ENCODE data around the gene SBK1. TPM values are rescaled to one million over a fixed set of nuclear protein-coding genes. Genes with fewer than 3 reads are reported as not detected.
"Not testable (repeated sequence)": the region's sequence is repeated elsewhere in the genome, so short reads cannot be mapped to it uniquely, and the experiment has no call there.

The SBK1 gene
- polyA plus RNA-seq, 1 donor: 3.2 TPM

DNA sequence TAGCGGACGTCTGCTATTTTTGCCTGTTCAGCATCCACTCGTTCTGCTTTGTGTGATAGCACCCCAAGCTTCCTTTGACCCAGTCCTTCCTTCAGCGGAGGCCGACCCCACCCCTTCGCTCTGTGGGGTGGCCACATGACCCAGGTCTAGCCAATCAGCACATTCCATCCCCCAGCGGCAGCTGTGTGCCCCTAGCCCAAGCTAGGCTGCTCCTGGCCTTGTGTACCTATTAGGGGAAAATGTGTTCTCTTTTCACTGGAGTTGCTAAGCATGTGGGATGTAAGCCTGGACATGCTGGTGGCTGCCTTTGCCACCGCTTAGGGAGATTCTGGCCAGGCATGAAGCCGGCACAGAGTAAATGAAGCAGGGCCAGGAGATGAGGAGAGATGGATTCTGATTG lies 37.9 kb downstream of the SBK1 start:
- not testable (repeated sequence) for H3K4me3 ChIP-seq (ENCODE audit: low read length); DNase-seq

DNA sequence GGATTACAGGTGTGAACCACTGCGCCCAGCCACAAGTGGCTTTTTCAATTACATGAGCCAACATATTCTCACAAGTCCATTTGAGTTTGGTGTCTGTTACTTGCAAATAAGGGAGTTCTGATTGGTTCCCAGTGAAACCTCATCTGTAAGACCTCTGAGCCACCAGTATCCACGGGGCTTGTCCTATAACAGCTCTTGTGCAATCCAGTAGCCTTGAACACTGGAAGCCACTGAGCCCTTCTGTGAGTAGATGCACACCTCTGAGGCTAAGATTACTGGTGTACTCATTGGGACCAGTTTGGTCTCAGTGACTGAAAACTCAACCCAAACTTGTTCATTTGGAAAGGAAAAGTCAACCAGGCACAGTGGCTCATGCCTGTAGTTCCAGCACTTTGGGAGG lies 38.7 kb downstream of the SBK1 start:
- H3K9me3 ChIP-seq (ENCODE audit: control insufficient read depth, low read depth, low read length); H3K27ac ChIP-seq (ENCODE audit: low read length); H3K4me3 ChIP-seq (ENCODE audit: low read length); H3K4me1 ChIP-seq (ENCODE audit: control insufficient read depth, insufficient read depth, low read length); H3K36me3 ChIP-seq (ENCODE audit: control insufficient read depth, insufficient read depth, low read length); DNase-seq; H3K27me3 ChIP-seq (ENCODE audit: control insufficient read depth, insufficient read depth, low read length): not testable (repeated sequence)
- no CpG with 5 or more reads among the region's 2 CpGs for WGBS (ENCODE audit: insufficient coverage, low lambda C conversion rate)

More for the DNA sequence above, 37.9 kb downstream of the SBK1 start:
- WGBS (ENCODE audit: insufficient coverage, low lambda C conversion rate): no CpG with 5 or more reads among the region's 9 CpGs
- H3K36me3 ChIP-seq (ENCODE audit: control insufficient read depth, insufficient read depth, low read length); H3K9me3 ChIP-seq (ENCODE audit: control insufficient read depth, low read depth, low read length); H3K27ac ChIP-seq (ENCODE audit: low read length); H3K4me1 ChIP-seq (ENCODE audit: control insufficient read depth, insufficient read depth, low read length); H3K27me3 ChIP-seq (ENCODE audit: control insufficient read depth, insufficient read depth, low read length): not testable (repeated sequence)

DNA sequence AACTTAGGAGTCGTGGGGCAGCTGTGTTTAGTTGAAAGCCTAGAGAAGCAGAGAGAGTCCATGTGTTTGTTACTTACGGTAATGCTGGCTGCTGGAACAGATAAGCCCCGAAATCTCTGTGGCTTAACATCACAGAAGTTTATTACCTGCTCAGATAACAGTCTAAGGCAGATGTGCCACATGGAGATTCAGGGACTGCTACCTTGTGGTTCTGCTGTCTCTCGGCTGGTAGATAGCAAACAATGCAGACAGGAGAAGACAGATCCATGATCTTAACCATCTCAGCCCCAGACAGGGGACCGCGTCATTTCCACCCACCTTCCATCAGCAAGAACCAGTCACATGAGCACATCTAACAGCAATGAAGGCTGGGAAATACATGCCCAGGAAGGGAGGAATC lies 40.3 kb downstream of the SBK1 start:
- not testable (repeated sequence) for H3K27me3 ChIP-seq (ENCODE audit: control insufficient read depth, insufficient read depth, low read length); H3K27ac ChIP-seq (ENCODE audit: low read length); H3K36me3 ChIP-seq (ENCODE audit: control insufficient read depth, insufficient read depth, low read length); DNase-seq; H3K9me3 ChIP-seq (ENCODE audit: control insufficient read depth, low read depth, low read length); H3K4me3 ChIP-seq (ENCODE audit: low read length); H3K4me1 ChIP-seq (ENCODE audit: control insufficient read depth, insufficient read depth, low read length)
- WGBS (ENCODE audit: insufficient coverage, low lambda C conversion rate): no CpG with 5 or more reads among the region's 6 CpGs

DNA sequence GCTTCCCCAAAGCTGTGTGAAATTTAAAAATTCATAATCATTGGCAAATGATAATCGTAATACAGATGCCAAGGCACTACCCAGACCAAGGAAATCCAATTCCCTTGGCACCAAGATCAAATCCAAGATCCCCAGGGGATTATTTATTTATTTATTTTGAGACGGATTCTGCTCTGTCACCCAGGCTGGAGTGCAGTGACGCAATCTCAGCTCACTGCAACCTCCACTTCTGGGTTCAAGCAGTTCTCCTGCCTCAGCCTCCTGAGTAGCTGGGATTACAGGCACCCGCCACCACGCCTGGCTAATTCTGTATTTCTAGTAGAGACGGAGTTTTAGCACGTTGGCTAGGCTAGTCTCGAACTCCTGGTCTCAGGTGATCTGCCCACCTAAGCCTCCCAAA lies 43.4 kb downstream of the SBK1 start:
- not testable (repeated sequence) for H3K36me3 ChIP-seq (ENCODE audit: control insufficient read depth, insufficient read depth, low read length); H3K4me1 ChIP-seq (ENCODE audit: control insufficient read depth, insufficient read depth, low read length); H3K9me3 ChIP-seq (ENCODE audit: control insufficient read depth, low read depth, low read length); H3K4me3 ChIP-seq (ENCODE audit: low read length); DNase-seq; H3K27me3 ChIP-seq (ENCODE audit: control insufficient read depth, insufficient read depth, low read length); H3K27ac ChIP-seq (ENCODE audit: low read length)
- no CpG with 5 or more reads among the region's 8 CpGs for WGBS (ENCODE audit: insufficient coverage, low lambda C conversion rate)

GRCh38 chr16:28336940-28337710 lies 44.8 kb downstream of the SBK1 start:
- not testable (repeated sequence) for H3K36me3 ChIP-seq (ENCODE audit: control insufficient read depth, insufficient read depth, low read length); H3K4me1 ChIP-seq (ENCODE audit: control insufficient read depth, insufficient read depth, low read length); H3K4me3 ChIP-seq (ENCODE audit: low read length); H3K27ac ChIP-seq (ENCODE audit: low read length); H3K9me3 ChIP-seq (ENCODE audit: control insufficient read depth, low read depth, low read length); H3K27me3 ChIP-seq (ENCODE audit: control insufficient read depth, insufficient read depth, low read length); DNase-seq
- no CpG with 5 or more reads among the region's 5 CpGs for WGBS (ENCODE audit: insufficient coverage, low lambda C conversion rate)

DNA sequence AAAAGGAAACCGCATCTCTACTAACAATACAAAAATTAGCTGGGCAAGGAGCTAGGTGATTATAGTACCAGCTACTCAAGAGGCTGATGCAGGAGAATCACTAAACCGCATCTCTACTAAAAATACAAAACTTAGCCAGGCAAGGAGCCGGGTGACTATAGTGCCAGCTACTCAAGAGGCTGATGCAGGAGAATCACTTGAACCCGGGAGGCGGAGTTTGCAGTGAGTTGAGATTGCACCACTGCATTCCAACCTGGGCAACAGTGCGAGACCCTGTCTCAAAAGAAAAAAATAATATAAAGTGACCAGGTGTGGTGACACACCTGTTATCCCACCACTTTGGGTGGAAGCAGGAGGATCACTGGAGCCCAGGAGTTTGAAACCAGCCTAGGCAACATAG lies 45.9 kb downstream of the SBK1 start:
- H3K4me3 ChIP-seq (ENCODE audit: low read length); H3K36me3 ChIP-seq (ENCODE audit: control insufficient read depth, insufficient read depth, low read length); H3K27me3 ChIP-seq (ENCODE audit: control insufficient read depth, insufficient read depth, low read length); DNase-seq; H3K27ac ChIP-seq (ENCODE audit: low read length); H3K4me1 ChIP-seq (ENCODE audit: control insufficient read depth, insufficient read depth, low read length); H3K9me3 ChIP-seq (ENCODE audit: control insufficient read depth, low read depth, low read length): not testable (repeated sequence)
- no CpG with 5 or more reads among the region's 6 CpGs for WGBS (ENCODE audit: insufficient coverage, low lambda C conversion rate)

DNA sequence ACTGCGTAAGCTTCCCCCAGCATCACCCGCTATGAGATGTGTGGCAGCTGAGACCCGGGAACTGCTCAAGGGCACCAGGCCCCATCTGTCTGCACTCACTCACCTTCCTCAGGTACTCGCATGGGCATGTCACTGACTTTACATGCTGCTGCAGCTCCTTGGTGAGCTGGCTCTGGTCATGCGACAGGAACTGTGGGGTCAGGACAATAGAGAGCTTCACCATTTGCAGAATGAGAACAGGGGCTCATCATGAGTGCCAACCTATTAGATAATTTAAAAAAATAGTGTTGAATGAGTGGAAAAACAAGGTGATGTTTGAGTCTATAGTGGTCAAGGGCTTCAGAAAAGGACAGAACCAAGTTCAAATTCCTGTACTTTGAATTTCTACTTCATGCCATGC lies 70.3 kb downstream of the SBK1 start:
- not testable (repeated sequence) for H3K9me3 ChIP-seq (ENCODE audit: control insufficient read depth, low read depth, low read length); H3K4me1 ChIP-seq (ENCODE audit: control insufficient read depth, insufficient read depth, low read length); DNase-seq; H3K27me3 ChIP-seq (ENCODE audit: control insufficient read depth, insufficient read depth, low read length); H3K27ac ChIP-seq (ENCODE audit: low read length); H3K36me3 ChIP-seq (ENCODE audit: control insufficient read depth, insufficient read depth, low read length); H3K4me3 ChIP-seq (ENCODE audit: low read length)
- no CpG with 5 or more reads among the region's 5 CpGs for WGBS (ENCODE audit: insufficient coverage, low lambda C conversion rate)

GRCh38 chr16:28363408-28363807 lies 71.1 kb downstream of the SBK1 start, which contains the start of gene NPIPB6:
Gene NPIPB6, minus strand, starts transcription at chr16:28363508. Its CDS starts 686 bp downstream, at chr16:28362822.
- H3K9me3 ChIP-seq (ENCODE audit: control insufficient read depth, low read depth, low read length); DNase-seq; H3K4me3 ChIP-seq (ENCODE audit: low read length); H3K4me1 ChIP-seq (ENCODE audit: control insufficient read depth, insufficient read depth, low read length); H3K36me3 ChIP-seq (ENCODE audit: control insufficient read depth, insufficient read depth, low read length); H3K27ac ChIP-seq (ENCODE audit: low read length); H3K27me3 ChIP-seq (ENCODE audit: control insufficient read depth, insufficient read depth, low read length): not testable (repeated sequence)
- no CpG with 5 or more reads among the region's 5 CpGs for WGBS (ENCODE audit: insufficient coverage, low lambda C conversion rate)

DNA sequence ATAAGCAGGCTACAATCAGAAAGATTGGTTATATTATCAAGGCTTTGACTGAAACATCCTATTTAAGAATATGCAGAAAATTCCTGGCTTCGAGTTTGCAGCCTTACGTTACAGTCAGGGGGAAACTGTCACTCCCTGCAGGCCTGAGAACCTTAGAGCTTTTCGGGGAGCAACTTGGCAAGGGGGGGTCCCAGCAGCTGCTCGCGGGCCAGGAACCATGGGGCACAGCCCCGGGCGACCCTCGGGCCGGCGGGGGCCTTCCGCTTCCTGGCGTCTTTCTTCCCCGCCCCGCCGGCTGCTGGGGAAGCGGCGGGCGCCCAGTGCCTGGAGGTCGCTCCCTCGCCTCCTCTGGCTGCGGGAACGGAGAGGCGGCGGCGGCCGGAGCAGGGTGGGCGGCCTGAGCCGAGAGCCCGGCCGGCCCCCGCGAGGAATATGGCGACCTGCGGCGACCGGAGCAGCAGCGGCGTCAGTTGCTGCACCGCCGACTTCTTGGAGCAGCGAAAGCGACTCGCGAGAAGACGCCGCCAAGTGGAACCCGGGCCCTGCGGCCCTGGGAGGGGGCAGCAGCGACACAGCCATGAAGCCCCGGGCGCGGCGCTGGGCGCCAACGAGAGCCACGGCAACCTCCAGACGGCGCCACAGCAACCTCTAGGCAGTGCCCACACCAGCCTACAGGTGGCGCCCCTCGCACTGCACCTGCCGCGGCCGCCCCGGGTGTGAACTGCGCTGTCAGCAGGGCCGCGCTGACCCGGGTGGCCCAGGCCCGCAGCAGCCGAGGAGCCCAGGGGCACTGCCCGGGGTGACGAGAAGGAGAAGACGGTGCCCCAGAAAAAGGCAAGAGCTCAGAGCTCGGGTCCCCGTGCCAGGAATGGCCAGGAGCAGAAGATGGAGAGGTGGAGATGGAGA lies 72.2 kb downstream of the SBK1 start:
- not testable (repeated sequence) for DNase-seq; H3K36me3 ChIP-seq (ENCODE audit: control insufficient read depth, insufficient read depth, low read length); H3K9me3 ChIP-seq (ENCODE audit: control insufficient read depth, low read depth, low read length); H3K27ac ChIP-seq (ENCODE audit: low read length); H3K4me1 ChIP-seq (ENCODE audit: control insufficient read depth, insufficient read depth, low read length); H3K27me3 ChIP-seq (ENCODE audit: control insufficient read depth, insufficient read depth, low read length); H3K4me3 ChIP-seq (ENCODE audit: low read length)
- WGBS (ENCODE audit: insufficient coverage, low lambda C conversion rate): no CpG with 5 or more reads among the region's 75 CpGs

GRCh38 chr16:28367926-28368325 lies 75.6 kb downstream of the SBK1 start:
- WGBS (ENCODE audit: insufficient coverage, low lambda C conversion rate): no CpG with 5 or more reads among the region's 32 CpGs
- not testable (repeated sequence) for H3K36me3 ChIP-seq (ENCODE audit: control insufficient read depth, insufficient read depth, low read length); H3K27me3 ChIP-seq (ENCODE audit: control insufficient read depth, insufficient read depth, low read length); H3K4me1 ChIP-seq (ENCODE audit: control insufficient read depth, insufficient read depth, low read length); H3K27ac ChIP-seq (ENCODE audit: low read length); H3K4me3 ChIP-seq (ENCODE audit: low read length); H3K9me3 ChIP-seq (ENCODE audit: control insufficient read depth, low read depth, low read length)
- peak in 1 of 2 donors; percentile 0 for DNase-seq
